Kidney epithelial cell (primary cell): ENCODE measurements around the gene TXN. TPM values are rescaled to one million over a fixed set of nuclear protein-coding genes. Genes with fewer than 3 reads are reported as not detected.

Experiments used
- DNase-seq: peaks from one replicate; pipeline ENCODE4 v3.0.0-alpha.2; 2010; ENCODE audit warnings: low read depth
- H3K27me3 ChIP-seq: 2 replicates; pipeline ENCODE4 v1.6.0; 2011; ENCODE audit warnings: low read length; ENCODE audit not compliant: control insufficient read depth, insufficient read depth
- H3K36me3 ChIP-seq: 2 replicates; pipeline ENCODE4 v1.5.1; 2011; ENCODE audit warnings: low read length; ENCODE audit not compliant: control insufficient read depth, insufficient read depth
- H3K4me3 ChIP-seq: 2 replicates; pipeline ENCODE4 v1.5.1; 2011; ENCODE audit warnings: low read depth, mild to moderate bottlenecking, control low read depth, low read length
- total RNA-seq: library from RNA; depleted of rRNA; stranded (reverse); fragments of >200 nt; gene quantifications from 2 replicates; pipeline ENCODE4 v1.2.3, GENCODE V29; 2015
- TF ChIP-seq, protein P1 (sequence below): IDR thresholded peaks from 2 replicates; pipeline ENCODE4 v1.5.1; 2011; ENCODE audit warnings: mild to moderate bottlenecking, moderate library complexity, low read length, control low read depth, inconsistent platforms; ENCODE audit not compliant: insufficient read depth, poor library complexity, severe bottlenecking

TXN gene
- total RNA-seq, 1 donor from 2014 or later, result 321 TPM

DNA sequence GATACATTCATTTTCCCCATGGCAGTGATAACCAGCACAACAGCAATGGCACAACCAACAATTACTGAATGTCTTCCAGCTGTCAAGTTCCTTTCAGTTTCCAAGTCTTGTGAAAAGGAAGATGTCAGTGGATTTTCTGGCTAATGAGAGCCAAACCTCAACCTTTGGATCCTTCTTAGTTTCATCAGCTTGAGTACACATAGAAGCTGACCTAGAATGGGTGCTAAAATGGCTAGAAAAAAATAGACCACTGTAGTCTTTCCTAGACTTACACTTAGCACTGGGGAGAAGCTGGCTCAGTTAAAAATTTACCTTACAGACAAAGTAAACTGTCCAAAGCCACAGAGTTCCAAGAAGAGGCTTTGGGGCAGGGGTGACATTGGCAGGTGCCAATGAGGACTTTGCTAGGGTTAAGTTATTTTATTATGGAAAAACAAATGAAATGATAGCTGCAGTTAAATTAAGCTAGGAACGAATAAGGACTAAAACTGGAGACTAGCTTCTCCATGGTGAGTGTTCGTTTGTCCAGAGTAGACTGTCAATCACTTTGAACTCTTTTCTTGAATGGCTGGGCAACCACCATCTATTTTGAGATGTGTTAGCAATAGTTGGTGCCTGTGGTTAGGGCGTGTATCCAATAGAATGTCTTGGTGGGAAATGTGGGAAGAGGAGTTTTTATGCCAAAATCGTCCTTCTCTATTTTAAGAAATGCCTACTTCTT lies 25.9 kb upstream of the TXN start:
- Histone ChIP-seq H3K36me3 (no peaks in the 10 kb centered on the region), H3K4me3 (no peak overlapping the region), H3K27me3 (no peaks in the 10 kb centered on the region)
- TF ChIP-seq, protein P1, sequence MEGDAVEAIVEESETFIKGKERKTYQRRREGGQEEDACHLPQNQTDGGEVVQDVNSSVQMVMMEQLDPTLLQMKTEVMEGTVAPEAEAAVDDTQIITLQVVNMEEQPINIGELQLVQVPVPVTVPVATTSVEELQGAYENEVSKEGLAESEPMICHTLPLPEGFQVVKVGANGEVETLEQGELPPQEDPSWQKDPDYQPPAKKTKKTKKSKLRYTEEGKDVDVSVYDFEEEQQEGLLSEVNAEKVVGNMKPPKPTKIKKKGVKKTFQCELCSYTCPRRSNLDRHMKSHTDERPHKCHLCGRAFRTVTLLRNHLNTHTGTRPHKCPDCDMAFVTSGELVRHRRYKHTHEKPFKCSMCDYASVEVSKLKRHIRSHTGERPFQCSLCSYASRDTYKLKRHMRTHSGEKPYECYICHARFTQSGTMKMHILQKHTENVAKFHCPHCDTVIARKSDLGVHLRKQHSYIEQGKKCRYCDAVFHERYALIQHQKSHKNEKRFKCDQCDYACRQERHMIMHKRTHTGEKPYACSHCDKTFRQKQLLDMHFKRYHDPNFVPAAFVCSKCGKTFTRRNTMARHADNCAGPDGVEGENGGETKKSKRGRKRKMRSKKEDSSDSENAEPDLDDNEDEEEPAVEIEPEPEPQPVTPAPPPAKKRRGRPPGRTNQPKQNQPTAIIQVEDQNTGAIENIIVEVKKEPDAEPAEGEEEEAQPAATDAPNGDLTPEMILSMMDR, result no peak
- DNase-seq, result no peak

- Histone ChIP-seq H3K27me3 (no peaks in the 10 kb centered on the region), H3K4me3 (no peak overlapping the region), H3K36me3 (no peaks in the 10 kb centered on the region)
- no peak for DNase-seq
- TF ChIP-seq, protein P1, result no peak
Measured at GRCh38 chr9:110278080-110278707, 21.9 kb upstream of the TXN start.

DNA sequence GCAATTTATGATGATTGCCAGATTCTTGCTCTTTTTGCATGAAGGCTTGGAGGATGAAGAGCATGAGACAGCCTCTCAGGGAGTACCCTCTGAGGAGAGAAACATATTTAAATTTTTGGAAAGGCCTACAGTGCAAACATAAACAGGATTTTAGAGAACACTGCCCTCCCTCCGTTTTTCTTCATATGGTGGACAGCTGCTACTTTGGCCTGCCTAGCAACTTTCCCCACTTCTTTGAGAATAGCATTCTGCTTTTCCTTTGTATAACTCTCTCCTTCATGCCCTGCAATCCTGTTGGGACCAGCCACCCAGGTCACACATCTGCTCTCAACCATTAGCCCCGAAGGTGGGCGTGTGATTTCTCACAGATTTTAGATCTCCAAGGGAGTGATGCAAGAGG lies 20.5 kb upstream of the TXN start:
- TF ChIP-seq, protein P1, result no peak
- Histone ChIP-seq H3K27me3 (no peaks in the 10 kb centered on the region), H3K36me3 (no peaks in the 10 kb centered on the region), H3K4me3 (no peak overlapping the region)
- no peak for DNase-seq

DNA sequence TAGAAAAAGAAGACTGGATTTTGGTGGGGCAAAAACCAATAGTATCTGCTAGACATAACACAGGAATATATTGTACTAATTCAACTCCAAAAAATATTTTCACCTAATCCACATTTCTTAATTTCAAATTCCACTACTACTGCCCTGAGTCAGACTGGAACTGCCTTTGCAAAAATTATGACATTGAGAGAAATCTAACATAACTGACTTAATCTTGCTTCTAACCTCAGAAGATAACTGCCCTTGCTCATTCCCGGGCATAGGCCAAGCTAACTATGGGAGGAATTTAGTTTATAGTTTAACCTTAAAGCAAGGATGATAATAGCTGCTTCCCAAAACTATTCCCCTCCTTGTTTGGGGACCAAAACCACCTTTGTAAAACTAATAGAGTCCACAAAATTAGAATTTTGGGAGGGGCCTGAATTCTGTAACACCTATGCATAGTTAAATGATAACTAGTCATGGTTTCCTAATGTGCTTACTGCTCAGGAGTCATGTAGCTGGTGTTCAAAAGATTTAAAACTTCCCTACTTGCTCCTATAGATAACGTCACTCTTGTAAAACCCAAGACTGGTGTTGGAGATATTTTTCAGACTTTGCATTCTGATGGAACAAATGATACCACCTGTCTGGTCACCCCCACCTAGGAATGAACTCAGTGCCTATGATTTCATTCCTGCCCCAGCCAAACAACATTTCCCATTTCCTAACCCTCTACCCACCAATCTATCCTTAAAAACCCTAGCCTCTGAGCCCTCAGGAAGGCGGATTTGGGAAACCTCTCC lies 14.1 kb upstream of the TXN start:
- TF ChIP-seq, protein P1, result no peak
- no peak for DNase-seq
- Histone ChIP-seq H3K4me3 (no peak overlapping the region), H3K36me3 (no peaks in the 10 kb centered on the region), H3K27me3 (no peaks in the 10 kb centered on the region)

DNA sequence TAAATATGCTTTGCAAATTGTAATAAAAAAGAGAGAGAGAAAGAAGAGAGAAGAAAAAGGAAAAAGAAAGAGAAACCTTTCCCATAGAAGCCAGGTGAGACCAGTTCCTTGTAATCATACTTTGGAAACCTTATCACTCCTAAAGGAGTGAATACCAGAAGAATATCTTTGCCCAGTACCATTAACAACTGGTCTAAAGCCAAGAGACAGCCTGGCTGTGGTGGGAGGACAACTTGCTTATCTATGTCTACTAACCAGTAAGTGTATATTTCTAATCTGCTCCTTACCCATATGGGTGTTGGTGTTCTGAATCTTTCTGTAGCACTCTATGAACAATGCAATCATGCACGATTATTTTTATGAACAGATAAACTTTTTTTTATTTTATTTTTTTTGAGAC lies 10.5 kb upstream of the TXN start:
- TF ChIP-seq, protein P1, result no peak
- Histone ChIP-seq H3K36me3 (no peaks in the 10 kb centered on the region), H3K4me3 (no peak overlapping the region), H3K27me3 (no peaks in the 10 kb centered on the region)
- DNase-seq, result no peak
